ENCODE results near the gene GATA2. TPM values are rescaled to one million over a fixed set of nuclear protein-coding genes. Genes with fewer than 3 reads are reported as not detected.

The GATA2 gene
- total and polyA plus RNA-seq, 2 of the 13 experiments (the other 11 are each of a cell fraction or from before 2014, with no cell fraction given), result 3.5 to 6.2 TPM

- FAIRE-seq (no peak), DNase-seq (ENCODE audit: low spot score) (no peak), ATAC-seq (no peak)
- H3K9ac ChIP-seq (ENCODE audit: insufficient read depth, low read depth, low read length), result no peak overlapping the region
- H3K79me2 ChIP-seq (ENCODE audit: insufficient read depth, low read length), result no peaks in the 10 kb centered on the region
- H3K27ac ChIP-seq (ENCODE audit: extremely low read length, insufficient read depth, low read length), result no peak overlapping the region
- intact Hi-C loops (cut with micrococcal nuclease; ENCODE audit: unreplicated experiment) (no loop called here), in situ Hi-C loops (cut with HindIII; ENCODE audit: extremely low pct_ligation_motif_present, low pct_unique_long_range_greater_than_20kb) (no loop called here)
- no TSS peak for BruUV-seq (replicated peaks)
- POLR2A ChIA-PET, result no interaction called here
- H3K4me1 ChIP-seq (ENCODE audit: insufficient read depth, low read length), result no peaks in the 10 kb centered on the region
- H3K9me3 ChIP-seq (ENCODE audit: low read length), result no peaks in the 10 kb centered on the region
- H3K27me3 ChIP-seq (ENCODE audit: control insufficient read depth in 1 of 2, insufficient read depth in 2 of 2, low read length in 2 of 2), result no peaks in the 10 kb centered on the region
- no peak overlapping the region for H2AFZ ChIP-seq (ENCODE audit: low read length)
- H3K4me2 ChIP-seq (ENCODE audit: low read depth, low read length), result no peak overlapping the region
- no peaks in the 10 kb centered on the region for H4K20me1 ChIP-seq (ENCODE audit: insufficient read depth, low read length)
- 0 out of 5 replicates have a peak, but pooled peaks cover 0 to 1% of the 10 kb centered on the region in 2 experiments for H3K36me3 ChIP-seq (replicated peaks in 1 of 2; ENCODE audit: control insufficient read depth in 1 of 2, insufficient read depth in 2 of 2, low read length in 2 of 2)
- 74% methylated on average over 4 of the region's 8 CpGs for WGBS (ENCODE audit: low lambda C conversion rate)
- CTCF ChIA-PET (ENCODE audit: low intra/inter-chr PET ratio, low total read pairs), result no interaction called here
- H3K4me3 ChIP-seq (replicated peaks in 1 of 3; ENCODE audit: insufficient read depth in 1 of 3, low read depth in 2 of 3, low read length in 3 of 3), result no peak overlapping the region
- TF ChIP-seq ZNF564 (CRISPR knock-in tag; IDR thresholded peaks at IDR 0.05) (no peak), RFX1 (IDR thresholded peaks at IDR 0.05) (no peak), ZBTB46 (CRISPR knock-in tag; IDR thresholded peaks at IDR 0.05; ENCODE audit: borderline replicate concordance) (no peak), UBTF (CRISPR knock-in tag; IDR thresholded peaks at IDR 0.05) (no peak), MEIS1 (CRISPR knock-in tag; IDR thresholded peaks at IDR 0.05; ENCODE audit: borderline replicate concordance) (no peak), ZBTB2 (CRISPR knock-in tag; IDR thresholded peaks at IDR 0.05; ENCODE audit: low read depth) (no peak), NCOA1 (CRISPR knock-in tag; IDR thresholded peaks at IDR 0.05) (no peak), ZNF230 (CRISPR knock-in tag; IDR thresholded peaks at IDR 0.05) (no peak), RBFOX2 (IDR thresholded peaks at IDR 0.05; ENCODE audit: low read depth, low read length) (no peak), ZNF331 (CRISPR knock-in tag; IDR thresholded peaks at IDR 0.05) (no peak), ZNF687 (CRISPR knock-in tag; IDR thresholded peaks at IDR 0.05) (no peak), ZFY (CRISPR knock-in tag; IDR thresholded peaks at IDR 0.05) (no peak), SIN3A (IDR thresholded peaks at IDR 0.05; ENCODE audit: borderline replicate concordance, low read depth, low read length) (no peak), DDIT3 (CRISPR knock-in tag; IDR thresholded peaks at IDR 0.05) (no peak)
These were observed 11.5 kb upstream of the GATA2 start for GRCh38 chr3:128504533-128504915.
